HG03558 (cell line): ENCODE data around the gene PTPRG.

ENCODE experiments used
- ATAC-seq: cut with Tn5 transposase; IDR thresholded peaks from one replicate; pipeline ENCODE4 v1.9.1; 2021; ENCODE audit warnings: moderate number of reproducible peaks; ENCODE audit not compliant: unreplicated experiment; ENCODE audit errors: extremely low read depth

Gene PTPRG

GRCh38 chr3:61901496-61901895, 340.1 kb downstream of the PTPRG start:
- ATAC-seq = no peak

GRCh38 chr3:61901986-61902385, 340.6 kb downstream of the PTPRG start:
- ATAC-seq = no peak

GRCh38 chr3:61903074-61903473, 341.7 kb downstream of the PTPRG start:
- no peak for ATAC-seq

DNA sequence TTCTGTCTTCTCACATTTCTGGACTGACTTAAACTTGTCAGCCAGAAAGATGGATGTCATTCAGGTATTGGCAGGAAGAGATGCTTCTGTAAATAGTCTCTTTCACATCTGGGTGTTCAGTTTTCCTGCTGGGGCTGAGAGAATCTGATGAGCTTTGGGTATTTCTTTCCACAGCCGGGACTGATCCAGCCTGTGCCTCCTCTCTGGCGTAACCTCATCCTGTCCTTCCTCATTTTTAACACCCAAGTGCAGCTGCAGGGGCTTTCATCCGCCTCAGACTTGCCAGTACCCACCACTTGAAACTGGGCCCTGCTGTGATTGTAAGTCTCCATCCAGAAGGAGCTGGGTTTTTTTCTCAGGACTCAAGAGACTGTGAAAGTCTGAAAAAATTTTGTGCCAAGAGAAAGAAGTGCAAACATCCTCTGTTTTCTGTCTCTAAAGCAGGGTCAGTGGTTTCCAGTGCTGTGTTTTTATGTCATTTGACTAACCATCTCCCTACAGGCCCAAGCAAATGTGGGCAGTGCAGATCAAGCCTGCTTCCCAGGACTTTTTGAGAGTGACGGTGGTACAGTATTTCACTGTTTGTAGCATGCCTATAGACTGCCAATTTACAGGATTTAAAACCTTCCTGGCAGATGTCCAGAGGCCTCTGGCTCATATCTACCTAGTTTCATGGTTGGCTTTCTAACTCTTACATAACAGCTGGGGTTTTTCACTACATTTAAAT, 342.7 kb downstream of the PTPRG start:
- ATAC-seq = no peak

- no peak for ATAC-seq
Measured at GRCh38 chr3:61907210-61907795, 345.9 kb downstream of the PTPRG start.

DNA sequence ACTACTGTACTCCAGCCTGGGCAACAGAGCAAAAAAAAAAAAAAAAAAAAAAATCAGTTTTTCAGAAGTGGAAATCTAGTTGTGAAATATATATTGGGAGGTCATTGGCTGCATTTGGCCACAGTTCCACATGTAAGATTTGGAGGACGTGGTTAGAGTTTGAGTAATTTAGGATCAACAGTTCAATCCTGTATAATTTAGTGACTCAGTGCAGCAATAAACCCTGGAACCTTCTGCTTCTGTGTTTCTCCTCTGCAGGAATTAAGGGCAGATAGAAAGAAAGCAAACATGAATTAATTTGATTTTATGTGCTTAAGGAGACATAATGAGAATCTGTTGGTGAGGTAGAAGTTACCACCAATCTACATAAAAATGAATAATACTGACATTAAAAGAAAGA, 347.0 kb downstream of the PTPRG start:
- no peak for ATAC-seq

DNA sequence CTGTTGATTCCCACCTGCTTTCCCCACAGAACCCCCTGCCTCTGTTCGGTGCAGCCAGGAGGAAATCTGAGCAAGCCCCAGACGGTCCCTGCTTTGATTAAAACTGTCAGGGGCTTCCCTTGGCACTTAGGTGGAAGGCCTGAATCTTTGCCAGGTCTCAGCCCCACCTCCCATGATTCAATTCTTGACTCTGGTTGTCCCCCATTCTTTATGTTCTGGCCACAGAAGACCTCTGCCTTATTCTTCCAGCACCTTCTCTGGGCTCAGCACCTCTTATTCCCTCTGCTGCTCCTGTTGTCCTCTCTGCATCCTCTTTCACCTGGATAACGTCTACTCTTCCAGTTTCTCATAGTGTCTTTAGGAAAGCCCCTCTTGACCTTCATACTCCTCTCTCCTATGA, 349.4 kb downstream of the PTPRG start:
- ATAC-seq = no peak

- peak; percentile 64 for ATAC-seq
Measured at GRCh38 chr3:61912158-61912557, 350.8 kb downstream of the PTPRG start.

DNA sequence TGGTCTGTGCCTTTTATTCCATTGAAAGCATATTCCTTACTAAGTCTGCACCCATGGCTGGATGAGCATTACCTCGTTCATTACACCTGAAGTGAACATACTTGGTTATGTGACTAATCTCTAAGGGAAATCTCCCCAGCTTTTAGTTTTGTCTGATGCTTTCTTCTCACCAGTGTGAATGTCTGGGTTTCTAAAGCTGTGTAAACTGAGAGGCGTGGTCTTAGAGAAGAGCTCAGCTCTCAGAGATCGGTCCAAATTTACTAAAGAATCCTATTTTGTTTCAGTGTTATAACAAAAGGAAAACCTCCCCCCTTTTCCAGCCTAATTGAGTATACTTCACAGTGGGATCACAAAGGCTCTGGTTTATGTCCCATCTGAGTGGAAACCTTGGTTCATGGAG, 352.3 kb downstream of the PTPRG start:
- ATAC-seq = no peak

DNA sequence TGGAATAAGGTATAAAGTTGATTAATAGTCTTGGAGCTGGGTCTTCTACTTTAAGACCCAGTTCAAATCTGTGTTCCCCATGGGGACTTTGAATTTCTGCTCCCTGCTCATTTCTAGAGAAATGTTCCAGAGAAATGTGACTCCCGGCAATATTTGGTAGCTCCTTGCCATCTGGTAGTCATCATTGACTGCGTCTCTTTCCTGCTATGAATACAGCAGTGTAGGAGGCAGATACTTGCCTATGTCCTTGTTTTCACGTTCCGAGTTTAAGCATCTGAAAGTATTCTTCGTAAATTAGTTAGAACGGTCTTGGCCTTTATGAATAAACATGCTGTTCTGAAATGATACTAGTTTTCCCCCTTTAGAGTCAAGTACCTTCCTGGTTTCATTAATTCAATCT, 352.9 kb downstream of the PTPRG start:
- ATAC-seq = no peak

DNA sequence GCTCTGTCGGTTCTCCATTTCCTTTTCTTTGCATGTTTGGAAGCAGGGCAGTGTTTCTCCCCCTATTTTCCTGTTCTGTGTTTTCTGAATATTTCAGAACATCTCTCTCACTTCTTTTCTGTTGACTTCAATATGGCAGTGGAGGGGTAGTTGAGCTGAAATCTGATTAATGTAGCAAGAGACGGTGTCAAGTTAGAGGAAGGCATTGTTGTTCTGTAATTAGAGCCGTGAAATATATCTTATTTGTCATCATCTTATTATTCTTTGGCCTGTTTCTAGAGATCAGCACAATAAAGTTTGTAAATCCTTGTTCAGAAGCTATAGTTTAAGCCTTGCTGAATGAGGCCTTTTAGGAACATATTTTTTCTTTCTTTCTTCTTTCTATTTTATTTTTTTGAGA, 353.9 kb downstream of the PTPRG start:
- no peak for ATAC-seq

GRCh38 chr3:61919371-61919770, 358.0 kb downstream of the PTPRG start:
- no peak for ATAC-seq

- no peak for ATAC-seq
Measured at GRCh38 chr3:61922118-61922517, 360.7 kb downstream of the PTPRG start.

DNA sequence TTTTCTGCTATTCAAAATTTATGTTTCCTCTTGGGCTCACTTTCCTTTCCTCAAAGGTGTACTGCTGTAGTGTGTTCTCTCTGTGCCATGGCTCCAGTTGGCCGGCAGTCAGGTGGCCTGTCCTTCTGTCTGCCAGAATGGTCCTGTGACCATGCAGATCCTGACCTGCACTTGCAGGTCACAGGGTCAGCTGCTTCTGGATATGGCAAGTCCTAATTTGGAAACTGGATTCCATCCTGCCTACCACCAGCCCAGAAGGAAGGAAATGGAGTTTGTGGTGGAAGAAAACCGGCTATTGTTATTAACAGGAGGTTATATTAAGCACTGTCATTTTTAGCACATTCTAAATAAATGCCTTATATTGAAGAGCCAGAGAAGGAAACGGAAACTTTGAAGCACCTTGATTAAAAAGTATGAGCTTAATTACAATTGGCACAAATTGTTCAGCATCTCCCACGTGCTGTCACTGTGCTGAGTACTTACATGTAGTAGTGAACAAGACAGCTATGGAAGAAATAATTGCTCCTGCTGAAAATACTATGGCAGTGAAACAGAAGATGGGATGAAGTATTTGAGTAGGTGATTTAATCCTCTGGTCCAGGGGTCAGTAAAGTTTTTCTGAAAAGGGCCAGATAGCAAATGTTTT, 362.8 kb downstream of the PTPRG start:
- ATAC-seq = no peak

GRCh38 chr3:61924991-61925390, 363.6 kb downstream of the PTPRG start:
- no peak for ATAC-seq

DNA sequence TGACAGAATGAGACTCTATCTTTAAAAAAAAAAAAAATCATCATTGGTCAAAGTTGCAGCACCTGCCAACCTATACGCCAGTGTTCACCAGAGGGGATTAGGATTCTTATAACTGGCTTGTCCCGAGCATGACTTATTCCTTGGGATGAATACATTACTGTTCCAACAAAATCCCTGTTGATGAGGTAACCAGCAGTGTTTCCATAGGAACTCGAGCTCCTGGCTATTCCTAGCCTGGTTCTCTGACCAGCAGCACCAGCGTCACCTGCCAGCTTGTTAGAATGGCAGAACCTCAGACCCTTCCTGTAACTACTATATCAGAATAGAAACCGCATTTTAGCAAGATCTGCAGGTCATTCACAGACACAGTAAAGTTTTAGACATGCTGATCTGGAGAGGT, 364.4 kb downstream of the PTPRG start:
- ATAC-seq = no peak

- ATAC-seq = no peak
Measured at GRCh38 chr3:61926923-61927322, 365.6 kb downstream of the PTPRG start.

GRCh38 chr3:61927332-61927731, 366.0 kb downstream of the PTPRG start:
- ATAC-seq = no peak

DNA sequence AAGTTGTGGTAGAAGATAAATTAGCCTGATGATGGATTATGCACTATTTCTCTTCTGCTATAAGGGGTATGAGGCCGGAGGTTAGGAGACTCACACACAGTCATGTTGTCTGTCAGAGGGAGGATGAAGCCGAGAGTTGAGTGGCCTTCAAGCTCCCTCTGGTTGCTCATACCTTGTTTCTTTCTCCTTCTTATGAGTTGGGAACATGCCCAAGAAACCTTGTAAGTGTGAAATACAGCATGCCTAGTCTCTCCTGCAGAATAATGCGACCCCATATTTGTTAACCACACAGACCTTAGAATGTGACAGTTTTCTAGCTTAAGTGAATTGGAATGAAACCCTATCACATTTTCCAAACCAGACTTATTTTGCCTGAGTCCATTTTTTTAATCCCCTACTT, 366.7 kb downstream of the PTPRG start:
- ATAC-seq = no peak

- no peak for ATAC-seq
Measured at GRCh38 chr3:61928776-61929314, 367.5 kb downstream of the PTPRG start.

GRCh38 chr3:61929617-61930016, 368.2 kb downstream of the PTPRG start:
- no peak for ATAC-seq
